Hepatic stellate cell (primary cell): ENCODE data around the gene LYZ.
"Not testable (repeated sequence)": the region's sequence is repeated elsewhere in the genome, so short reads cannot be mapped to it uniquely, and the experiment has no call there.

Experiments
- DNase-seq: peaks from one replicate; pipeline ENCODE4 v3.0.0; 2011; ENCODE audit warnings: low spot score

The LYZ gene

GRCh38 chr12:69348162-69348938 lies at the start of gene LYZ:
LYZ (plus strand) TSS chr12:69348381; CDS start chr12:69348409, 28 bp downstream.
- no peak for DNase-seq

- DNase-seq: no peak
These were observed 49.2 kb upstream of the LYZ start for GRCh38 chr12:69298947-69299346.

- DNase-seq: no peak
These were observed 43.9 kb upstream of the LYZ start for GRCh38 chr12:69304284-69304683.

- no peak for DNase-seq
These were observed 38.7 kb upstream of the LYZ start for GRCh38 chr12:69309461-69309860.

- DNase-seq: no peak
These were observed 35.0 kb upstream of the LYZ start for GRCh38 chr12:69313209-69313608.

- not testable (repeated sequence) for DNase-seq
These were observed 31.4 kb upstream of the LYZ start for GRCh38 chr12:69316784-69317183.

GRCh38 chr12:69317233-69317632 lies 30.9 kb upstream of the LYZ start:
- DNase-seq: not testable (repeated sequence)

- no peak for DNase-seq
These were observed 30.0 kb upstream of the LYZ start for GRCh38 chr12:69318225-69318624.

- DNase-seq: no peak
These were observed 26.8 kb upstream of the LYZ start for GRCh38 chr12:69321351-69321750.

- no peak for DNase-seq
These were observed 23.2 kb upstream of the LYZ start for GRCh38 chr12:69324797-69325466.

- DNase-seq: no peak
These were observed 19.8 kb upstream of the LYZ start for GRCh38 chr12:69328426-69328825.

GRCh38 chr12:69329669-69330428 lies 18.3 kb upstream of the LYZ start:
- DNase-seq: no peak

GRCh38 chr12:69330475-69331473 lies 17.4 kb upstream of the LYZ start:
- DNase-seq: no peak

- no peak for DNase-seq
These were observed 16.7 kb upstream of the LYZ start for GRCh38 chr12:69331519-69331908.

- DNase-seq: no peak
These were observed 16.1 kb upstream of the LYZ start for GRCh38 chr12:69331909-69332684.

- DNase-seq: no peak
These were observed 15.3 kb upstream of the LYZ start for GRCh38 chr12:69332815-69333358.

- no peak for DNase-seq
These were observed 14.0 kb upstream of the LYZ start for GRCh38 chr12:69334158-69334557.

GRCh38 chr12:69337311-69338090 lies 10.7 kb upstream of the LYZ start:
- DNase-seq: no peak

- no peak for DNase-seq
These were observed 9.9 kb upstream of the LYZ start for GRCh38 chr12:69338120-69338859.
